ENCODE measurements around the gene DPCD.

DPCD gene

DNA sequence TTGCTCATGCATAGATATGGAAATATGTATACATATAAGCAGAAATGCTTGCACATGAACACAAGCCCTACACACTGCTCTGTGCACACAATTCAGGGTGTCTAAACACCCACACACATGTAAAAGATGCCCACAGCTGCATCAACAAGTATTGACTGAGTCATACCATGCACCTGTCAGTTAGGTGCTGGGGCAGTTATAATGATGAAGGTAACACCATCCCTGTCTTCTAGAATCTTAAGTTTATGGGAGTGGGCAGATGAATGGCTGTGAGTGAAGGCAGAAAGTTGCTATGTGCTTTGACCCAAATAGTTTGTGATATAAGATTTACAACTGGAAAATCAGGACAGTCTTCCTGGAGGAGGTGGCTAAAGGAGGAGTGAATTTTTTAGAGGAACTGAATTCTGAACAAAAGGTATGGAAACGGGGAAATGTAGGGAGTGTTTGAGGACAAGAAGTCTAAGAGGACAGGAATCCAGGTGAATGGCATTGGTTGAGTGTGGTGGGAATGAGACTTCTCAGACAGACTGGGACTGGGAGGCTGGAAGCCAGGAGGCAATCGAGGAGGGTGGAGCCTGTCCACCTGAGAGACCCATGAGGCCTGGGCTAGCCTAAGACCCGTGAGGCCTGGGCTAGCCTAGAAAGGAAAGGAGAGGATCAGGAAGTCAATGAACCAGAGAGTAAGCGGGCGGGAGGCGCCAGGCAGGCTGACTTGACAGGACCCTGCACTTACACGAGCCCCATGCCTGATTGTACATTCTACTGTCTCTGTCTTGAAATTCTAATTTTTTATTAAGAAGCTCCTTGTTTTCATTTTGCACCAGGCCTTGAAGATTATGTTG lies 20.7 kb upstream of the DPCD start:
- no peak for DNase-seq (ENCODE audit: low spot score)

GRCh38 chr10:101568054-101568745 lies 19.9 kb upstream of the DPCD start:
- DNase-seq (ENCODE audit: low spot score): no peak

DNA sequence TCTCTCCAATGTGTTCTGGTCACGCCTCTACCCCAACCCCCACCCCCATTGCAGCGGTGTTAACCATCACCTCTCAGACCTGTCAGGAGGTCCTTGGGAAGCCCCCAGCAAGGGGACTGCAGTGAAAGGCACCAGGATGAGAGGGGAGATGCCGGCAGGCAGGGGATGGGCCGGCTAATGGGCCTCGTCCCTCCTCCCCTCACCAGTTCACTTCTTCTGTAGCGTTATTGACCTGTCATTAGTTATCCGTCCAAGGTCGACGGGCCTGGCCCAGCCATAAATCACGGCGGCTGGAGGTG lies 18.8 kb upstream of the DPCD start:
- DNase-seq (ENCODE audit: low spot score): no peak

DNA sequence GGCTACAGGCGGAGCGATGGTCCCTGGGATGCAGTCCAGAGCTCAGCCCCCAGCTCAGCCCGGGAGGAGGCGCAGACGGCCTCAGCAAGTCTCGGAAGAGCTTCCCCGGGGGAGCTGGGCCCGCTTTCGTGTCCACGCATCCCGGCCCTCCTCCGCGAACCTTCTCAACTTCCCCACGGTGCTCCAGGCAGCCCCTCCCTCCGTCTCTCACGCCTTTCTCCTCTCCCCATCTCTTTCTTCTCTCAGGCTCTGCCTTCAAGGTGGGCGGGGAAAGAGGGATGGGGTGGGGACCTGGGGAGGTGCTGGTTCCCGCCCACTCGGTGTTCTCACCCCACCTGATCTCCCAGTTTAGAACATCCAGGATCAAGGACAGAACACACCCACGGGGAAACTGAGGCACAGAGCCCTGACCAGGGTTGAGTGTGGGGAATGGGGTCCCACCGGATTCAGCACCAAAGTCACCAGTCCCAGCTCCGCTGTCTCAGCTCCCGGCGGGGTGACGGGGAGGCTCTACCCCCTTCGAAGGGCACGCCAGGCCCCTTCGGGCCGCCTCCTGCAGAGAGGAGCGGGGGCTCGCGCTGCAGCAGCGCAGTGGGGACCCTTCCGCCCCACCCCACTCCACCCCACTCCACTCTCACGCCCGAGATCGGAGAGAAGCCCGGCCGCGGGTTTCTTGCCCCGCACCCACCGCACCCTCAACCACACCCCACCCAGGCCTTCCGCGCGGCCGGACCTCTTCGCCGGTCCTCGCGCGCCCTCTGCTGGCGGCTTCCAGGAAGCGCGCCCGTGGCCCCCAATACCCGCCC lies 18.3 kb upstream of the DPCD start:
- peak; percentile 36 for DNase-seq (ENCODE audit: low spot score)

DNA sequence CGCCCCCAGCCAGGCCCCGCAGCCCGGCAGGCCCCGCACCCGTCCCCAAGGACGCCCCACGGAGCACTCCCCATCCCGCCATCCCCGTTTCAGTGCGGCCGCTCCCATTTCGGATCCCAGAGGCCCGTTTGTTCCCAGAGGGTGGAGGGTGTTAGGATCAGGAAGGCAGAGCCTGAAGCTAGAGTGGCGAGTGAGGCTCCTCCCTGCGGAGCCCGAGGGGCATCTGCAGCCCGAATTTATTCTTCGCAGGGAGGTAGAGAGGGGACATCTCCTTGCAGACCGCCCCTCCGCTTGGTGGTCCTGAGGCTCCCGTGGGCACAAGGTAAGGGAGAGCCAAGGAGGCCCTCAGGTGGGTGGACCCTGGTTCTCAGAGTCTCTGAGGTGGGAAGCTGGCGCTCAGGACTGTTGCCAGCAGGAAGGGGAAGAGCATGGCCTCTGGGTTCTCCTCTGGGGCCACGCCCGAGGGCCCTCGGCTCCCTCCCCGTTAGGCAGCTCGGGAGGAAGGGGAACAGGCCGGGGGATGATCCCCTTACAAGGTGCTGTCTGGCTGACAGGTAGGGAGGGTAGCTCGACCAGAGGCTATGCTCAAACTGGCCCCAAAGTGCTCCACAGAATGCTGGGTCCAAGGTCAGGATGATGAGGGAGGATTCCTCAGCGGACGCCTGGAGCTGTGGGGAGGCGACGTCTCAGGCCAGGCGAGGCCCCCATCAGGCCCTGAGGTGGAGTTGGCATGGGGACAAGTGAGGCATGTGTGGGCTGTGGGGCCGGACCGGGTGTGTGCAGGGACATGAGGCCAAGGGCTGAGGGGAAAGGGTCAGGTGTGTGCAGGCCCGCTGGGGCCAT lies 17.5 kb upstream of the DPCD start:
- no peak for DNase-seq (ENCODE audit: low spot score)

DNA sequence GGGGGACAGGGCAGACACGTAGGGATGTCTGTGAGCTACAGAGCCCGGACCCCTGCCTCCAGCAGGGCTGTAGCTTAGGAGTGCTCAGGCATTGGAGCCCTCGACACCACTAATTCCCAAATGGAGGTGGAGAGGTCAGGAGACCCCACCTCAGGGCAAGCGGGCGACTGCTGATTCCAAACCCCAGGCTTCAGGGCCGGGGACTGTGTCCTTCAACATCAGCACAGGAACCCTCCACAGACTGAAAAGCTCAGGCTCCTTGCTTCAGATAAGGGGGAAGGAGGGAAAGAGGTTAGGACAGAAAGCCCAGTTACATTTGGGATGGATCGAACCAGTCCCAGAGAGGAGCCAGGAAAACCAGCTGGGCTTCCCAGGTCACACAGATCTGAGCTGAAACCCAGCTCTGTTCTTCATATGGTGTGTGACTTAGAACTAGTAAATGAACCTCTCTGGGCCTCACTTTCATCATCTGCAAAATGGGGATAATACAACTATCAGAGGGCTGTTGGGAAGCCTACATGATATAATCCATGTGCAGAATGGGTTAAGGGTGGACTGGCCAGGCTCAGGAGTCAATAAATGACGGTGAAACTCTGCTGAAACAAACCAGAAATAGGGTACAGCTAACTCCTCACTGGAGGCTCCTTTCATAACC lies 16.7 kb upstream of the DPCD start:
- no peak for DNase-seq (ENCODE audit: low spot score)

DNA sequence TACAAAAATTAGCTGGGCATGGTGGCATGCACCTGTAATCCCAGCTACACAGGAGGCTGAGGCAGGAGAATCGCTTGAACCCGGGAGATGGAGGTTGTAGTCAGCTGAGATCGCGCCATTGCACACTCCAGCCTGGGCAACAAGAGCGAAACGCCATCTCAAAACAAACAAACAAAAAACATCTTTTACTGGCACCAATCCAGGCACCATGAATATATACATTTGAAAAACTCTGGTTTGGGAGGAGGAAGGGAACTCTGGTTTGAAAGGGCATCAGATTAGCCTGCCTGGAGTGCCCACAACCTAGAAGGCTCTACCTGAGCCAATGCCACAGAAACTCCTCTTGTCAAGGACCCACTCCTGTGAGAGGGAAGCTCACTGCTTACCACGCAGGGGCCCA lies 16.0 kb upstream of the DPCD start:
- no peak for DNase-seq (ENCODE audit: low spot score)

DNA sequence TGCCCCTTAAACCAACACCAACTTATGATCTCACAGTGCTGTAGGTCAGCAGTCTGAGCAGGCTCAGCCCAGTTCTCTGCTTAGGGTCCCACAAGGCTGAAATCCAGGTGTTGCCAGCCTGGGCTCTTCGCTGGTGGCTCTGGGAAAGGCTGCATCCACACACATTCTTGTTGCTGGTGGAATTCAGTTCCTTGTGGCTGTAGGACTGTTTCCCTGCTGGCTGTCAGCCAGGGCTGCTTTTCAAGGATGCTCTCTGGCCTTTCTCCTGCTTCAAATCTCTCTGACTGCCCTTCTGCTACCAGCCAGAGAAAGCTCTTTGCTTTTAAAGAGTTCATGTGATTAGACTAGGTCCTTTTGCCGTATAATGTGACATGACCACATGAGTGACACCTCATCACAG lies 15.3 kb upstream of the DPCD start:
- DNase-seq (ENCODE audit: low spot score): no peak

- DNase-seq (ENCODE audit: low spot score): no peak
These were observed 14.0 kb upstream of the DPCD start for GRCh38 chr10:101573885-101574753.

- no peak for DNase-seq (ENCODE audit: low spot score)
These were observed 13.0 kb upstream of the DPCD start for GRCh38 chr10:101575091-101575490.

- no peak for DNase-seq (ENCODE audit: low spot score)
These were observed 12.4 kb upstream of the DPCD start for GRCh38 chr10:101575580-101576210.

- DNase-seq (ENCODE audit: low spot score): no peak
These were observed 11.8 kb upstream of the DPCD start for GRCh38 chr10:101576211-101576863.

DNA sequence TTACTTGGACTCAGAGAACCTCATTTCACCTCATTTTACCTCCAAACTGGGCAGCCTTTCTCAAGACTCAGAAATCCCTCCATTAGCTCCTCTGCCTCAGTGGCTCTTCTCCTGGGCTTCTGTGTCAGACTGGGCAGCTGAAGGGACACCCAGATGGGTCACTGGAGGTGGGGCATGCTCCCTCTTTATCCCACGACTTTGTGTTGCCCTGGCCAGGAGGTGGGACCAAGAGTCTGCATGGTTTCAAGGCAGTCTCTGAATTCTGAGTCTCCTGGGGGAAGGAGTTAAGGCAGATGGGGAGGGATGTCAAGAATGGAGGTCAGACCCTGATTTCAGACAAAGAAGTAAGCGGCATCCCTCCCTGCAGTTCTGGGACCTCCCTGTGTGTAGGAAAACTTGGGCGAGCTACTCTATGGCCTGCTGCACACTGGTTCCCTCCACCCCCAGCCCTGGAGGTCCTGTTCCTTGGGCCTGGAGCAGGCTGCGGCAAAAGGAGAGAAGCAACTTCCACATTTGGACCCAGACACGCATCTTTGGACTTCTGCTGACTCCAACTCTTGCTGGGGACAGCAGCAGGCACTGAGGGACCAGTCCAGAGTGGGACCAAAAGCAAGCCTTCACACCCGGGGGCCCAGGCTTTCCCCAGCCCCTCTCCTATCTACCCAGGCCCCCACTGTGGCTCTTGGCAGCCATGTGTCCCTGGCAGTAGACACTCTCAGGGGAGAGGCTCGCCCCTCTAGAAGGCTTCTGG lies 10.8 kb upstream of the DPCD start:
- DNase-seq (ENCODE audit: low spot score): no peak

DNA sequence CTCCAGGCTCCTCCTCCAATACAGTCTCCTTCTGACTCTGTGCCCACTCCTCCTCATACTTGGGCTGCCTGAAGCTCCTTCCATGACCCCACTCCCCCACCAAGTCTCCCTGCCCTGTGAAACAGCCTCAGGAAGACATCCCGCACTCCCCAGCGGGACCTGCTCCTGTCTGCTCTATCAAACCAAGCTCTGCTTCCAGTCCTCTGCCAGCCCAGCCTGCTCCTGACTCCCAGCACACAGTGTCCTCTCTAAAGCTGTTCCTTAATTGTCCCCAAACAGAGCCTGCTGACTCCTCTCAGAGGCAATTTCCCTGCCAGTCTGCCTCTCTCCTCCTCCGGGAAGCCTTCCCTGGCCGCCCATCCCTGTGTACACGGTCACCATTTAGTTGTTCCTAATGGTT lies 9.9 kb upstream of the DPCD start:
- DNase-seq (ENCODE audit: low spot score): no peak

GRCh38 chr10:101578803-101579515 lies 9.2 kb upstream of the DPCD start:
- DNase-seq (ENCODE audit: low spot score): no peak

GRCh38 chr10:101579516-101579870 lies 8.6 kb upstream of the DPCD start:
- no peak for DNase-seq (ENCODE audit: low spot score)

- no peak for DNase-seq (ENCODE audit: low spot score)
These were observed 7.4 kb upstream of the DPCD start for GRCh38 chr10:101580486-101581399.

All from COLO829 (cell line).